Kidney (tissue), 14 donors: Measurements from ENCODE around the gene BOLA3. TPM values are rescaled to one million over a fixed set of nuclear protein-coding genes. Genes with fewer than 3 reads are reported as not detected.

ENCODE experiments used
- DNase-seq, 5 donors: peaks; one replicate each; pipeline ENCODE4 v3.0.0-alpha.2; 2013 to 2020
- FAIRE-seq: peaks from 2 replicates; lab custom pipeline; 2012; peaks lifted over from hg19 to GRCh38; lab: Jason Lieb, UNC
- H3K27ac ChIP-seq, 2 donors: one replicate each; pipeline ENCODE4 v1.7.0; 2013; ENCODE audit warnings: low read depth in 2 of 2, low read length in 2 of 2, inconsistent platforms in 1 of 2
- H3K27me3 ChIP-seq: one replicate; pipeline ENCODE4 v1.7.1; 2013; ENCODE audit warnings: low read length, inconsistent platforms; ENCODE audit not compliant: control insufficient read depth, insufficient read depth
- H3K36me3 ChIP-seq, 3 donors: one replicate each; pipeline versions ENCODE4 v1.7.0 to v1.7.1; 2013; ENCODE audit warnings: low read length in 3 of 3, control low read depth in 1 of 3, inconsistent platforms in 1 of 3; ENCODE audit not compliant: insufficient read depth in 3 of 3, control insufficient read depth in 2 of 3
- H3K4me1 ChIP-seq, 3 donors: one replicate each; pipeline versions ENCODE4 v1.7.0 to v1.7.1; 2013; ENCODE audit warnings: low read length in 3 of 3, inconsistent platforms in 1 of 3, low read depth in 1 of 3; ENCODE audit not compliant: control insufficient read depth in 2 of 3, insufficient read depth in 2 of 3
- H3K4me3 ChIP-seq, 3 donors: one replicate each; pipeline versions ENCODE4 v1.7.0 to v1.8.1; 2013; ENCODE audit warnings: low read length in 3 of 3, control low read depth in 1 of 3, inconsistent platforms in 1 of 3
- H3K9ac ChIP-seq, 3 donors: one replicate each; pipeline versions ENCODE4 v1.7.0 to v1.7.1; 2013; ENCODE audit warnings: low read length in 3 of 3, control low read depth in 1 of 3, inconsistent platforms in 1 of 3
- H3K9me3 ChIP-seq, 3 donors: one replicate each; pipeline versions ENCODE4 v1.7.0 to v1.7.1; 2013; ENCODE audit warnings: low read length in 3 of 3, control low read depth in 1 of 3, inconsistent platforms in 1 of 3; ENCODE audit not compliant: control insufficient read depth in 2 of 3, insufficient read depth in 1 of 3
- intact Hi-C: fragments of 100-400 bp; cut with DNase I; formaldehyde crosslinking; loops from one replicate; pipeline ENCODE4 v1.11.1; 2022
- polyA plus RNA-seq: library from polyadenylated mRNA; stranded (reverse); fragments of 350-450 nt; fragmentation: Illumina TruSeq; extraction: RNeasy Lipid Tissue Mini Kit (QIAGEN cat#74804); gene quantifications from one replicate; pipeline ENCODE4 v1.2.3, GENCODE V29; 2014; ENCODE audit warnings: low read depth, low replicate concordance; ENCODE audit not compliant: insufficient read depth
- total RNA-seq: library from RNA; stranded (reverse); fragmentation: NEBNext Ultra II Directional; extraction: Animal tissue kit (Norgen Biotek cat#: 25700); gene quantifications from one replicate; pipeline ENCODE4 v1.2.1, GENCODE V29; 2021
- TF ChIP-seq, protein P1 (sequence below): IDR thresholded peaks from 3 replicates; pipeline ENCODE4 v1.5.1; 2012; ENCODE audit warnings: mild to moderate bottlenecking, moderate library complexity, borderline replicate concordance; ENCODE audit not compliant: insufficient read depth; ENCODE audit errors: extremely low read depth
- donor health status: control.
- donor health status: control.
- donor health status: control.
- donor health status: control.
- donor health status: control.
- donor health status: DM: yes; HTN: yes; CAD: no.
- donor health status: Normal renal cell carcinoma (clear cell type).

Gene BOLA3
- total and polyA plus RNA-seq, 2 donors from 2014 or later, result 28.1 to 155 TPM

DNA sequence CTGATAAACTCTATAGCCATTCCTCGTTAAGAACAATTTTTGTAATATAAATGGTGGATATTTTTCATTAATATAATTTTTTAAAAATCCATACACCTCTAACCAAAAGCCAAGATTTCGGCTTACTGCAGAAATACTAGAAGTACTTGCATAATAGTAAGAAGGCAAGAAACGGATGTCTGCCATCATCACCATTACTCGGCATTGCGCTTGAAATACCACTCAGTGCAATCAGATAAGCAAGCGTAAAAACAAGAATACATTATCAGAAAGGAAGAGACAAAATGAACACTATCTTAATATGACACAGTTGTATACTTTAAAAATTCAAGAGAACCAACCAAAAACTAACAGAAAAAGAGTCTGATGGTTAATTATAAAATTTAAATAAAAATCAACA lies 15.2 kb upstream of the BOLA3 start:
- FAIRE-seq, result no peak
- intact Hi-C loops, result no loop called here
- TF ChIP-seq, protein P1, sequence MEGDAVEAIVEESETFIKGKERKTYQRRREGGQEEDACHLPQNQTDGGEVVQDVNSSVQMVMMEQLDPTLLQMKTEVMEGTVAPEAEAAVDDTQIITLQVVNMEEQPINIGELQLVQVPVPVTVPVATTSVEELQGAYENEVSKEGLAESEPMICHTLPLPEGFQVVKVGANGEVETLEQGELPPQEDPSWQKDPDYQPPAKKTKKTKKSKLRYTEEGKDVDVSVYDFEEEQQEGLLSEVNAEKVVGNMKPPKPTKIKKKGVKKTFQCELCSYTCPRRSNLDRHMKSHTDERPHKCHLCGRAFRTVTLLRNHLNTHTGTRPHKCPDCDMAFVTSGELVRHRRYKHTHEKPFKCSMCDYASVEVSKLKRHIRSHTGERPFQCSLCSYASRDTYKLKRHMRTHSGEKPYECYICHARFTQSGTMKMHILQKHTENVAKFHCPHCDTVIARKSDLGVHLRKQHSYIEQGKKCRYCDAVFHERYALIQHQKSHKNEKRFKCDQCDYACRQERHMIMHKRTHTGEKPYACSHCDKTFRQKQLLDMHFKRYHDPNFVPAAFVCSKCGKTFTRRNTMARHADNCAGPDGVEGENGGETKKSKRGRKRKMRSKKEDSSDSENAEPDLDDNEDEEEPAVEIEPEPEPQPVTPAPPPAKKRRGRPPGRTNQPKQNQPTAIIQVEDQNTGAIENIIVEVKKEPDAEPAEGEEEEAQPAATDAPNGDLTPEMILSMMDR, result no peak
- no peak overlapping the region for H3K4me3 ChIP-seq
- H3K36me3 ChIP-seq, result peaks cover 6 to 35% (median 15%) of the 10 kb centered on the region in 3 donors
- H3K9ac ChIP-seq, result no peak overlapping the region
- no peaks in the 10 kb centered on the region for H3K27me3 ChIP-seq
- no peak for DNase-seq
- no peaks in the 10 kb centered on the region for H3K4me1 ChIP-seq
- H3K27ac ChIP-seq, result no peak overlapping the region
- no peaks in the 10 kb centered on the region for H3K9me3 ChIP-seq

DNA sequence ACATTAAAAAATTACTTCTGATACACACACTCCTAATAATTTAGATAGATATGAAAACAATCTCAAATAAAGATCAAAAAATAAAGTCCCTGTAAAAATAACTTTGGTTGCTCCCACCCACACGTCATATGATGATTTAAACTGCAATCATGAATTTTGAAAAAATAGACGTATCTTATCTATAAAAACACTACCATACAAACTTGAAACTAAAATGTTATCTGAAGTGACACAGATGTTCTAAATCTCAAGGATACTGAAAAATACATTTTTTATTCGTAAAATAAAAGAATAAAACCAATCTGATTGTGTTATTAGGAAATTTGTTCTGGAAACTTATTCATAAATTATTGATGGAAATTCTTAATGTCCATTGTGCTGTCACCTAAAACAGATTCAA lies 8.1 kb upstream of the BOLA3 start:
- Histone ChIP-seq H3K36me3 (peaks cover 4 to 34% (median 12%) of the 10 kb centered on the region in 3 donors), H3K4me3 (no peak overlapping the region), H3K27me3 (no peaks in the 10 kb centered on the region), H3K9ac (no peak overlapping the region), H3K27ac (no peak overlapping the region), H3K4me1 (no peaks in the 10 kb centered on the region), H3K9me3 (no peaks in the 10 kb centered on the region)
- TF ChIP-seq, protein P1, result no peak
- intact Hi-C loops, result no loop called here
- DNase-seq, result no peak
- FAIRE-seq, result no peak

DNA sequence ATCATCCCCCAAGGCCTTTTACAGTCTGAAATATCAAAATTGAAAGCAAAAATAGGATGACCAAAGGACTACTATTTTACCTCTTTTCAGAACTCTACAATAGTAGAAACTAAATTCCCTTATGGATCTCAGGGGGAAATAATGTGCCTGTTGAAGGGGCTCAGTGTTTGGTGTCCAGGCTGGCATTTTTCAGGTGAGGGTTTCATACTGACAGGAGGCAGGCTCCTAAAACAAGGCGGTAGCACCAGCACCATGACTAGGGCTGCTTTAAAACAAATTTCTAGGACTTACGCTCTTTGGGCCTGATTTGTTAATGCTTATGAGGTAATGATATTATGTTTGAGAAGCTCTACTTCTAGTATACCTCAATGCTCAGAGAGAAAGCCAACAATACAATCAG lies 5.2 kb upstream of the BOLA3 start:
- FAIRE-seq, result no peak
- Histone ChIP-seq H3K4me3 (no peak overlapping the region), H3K36me3 (peaks cover 4 to 20% (median 11%) of the 10 kb centered on the region in 3 donors), H3K27ac (no peak overlapping the region), H3K9me3 (no peaks in the 10 kb centered on the region), H3K27me3 (no peaks in the 10 kb centered on the region), H3K9ac (no peak overlapping the region), H3K4me1 (no peaks in the 10 kb centered on the region)
- DNase-seq, result no peak
- intact Hi-C loops, result no loop called here
- TF ChIP-seq, protein P1, result no peak

DNA sequence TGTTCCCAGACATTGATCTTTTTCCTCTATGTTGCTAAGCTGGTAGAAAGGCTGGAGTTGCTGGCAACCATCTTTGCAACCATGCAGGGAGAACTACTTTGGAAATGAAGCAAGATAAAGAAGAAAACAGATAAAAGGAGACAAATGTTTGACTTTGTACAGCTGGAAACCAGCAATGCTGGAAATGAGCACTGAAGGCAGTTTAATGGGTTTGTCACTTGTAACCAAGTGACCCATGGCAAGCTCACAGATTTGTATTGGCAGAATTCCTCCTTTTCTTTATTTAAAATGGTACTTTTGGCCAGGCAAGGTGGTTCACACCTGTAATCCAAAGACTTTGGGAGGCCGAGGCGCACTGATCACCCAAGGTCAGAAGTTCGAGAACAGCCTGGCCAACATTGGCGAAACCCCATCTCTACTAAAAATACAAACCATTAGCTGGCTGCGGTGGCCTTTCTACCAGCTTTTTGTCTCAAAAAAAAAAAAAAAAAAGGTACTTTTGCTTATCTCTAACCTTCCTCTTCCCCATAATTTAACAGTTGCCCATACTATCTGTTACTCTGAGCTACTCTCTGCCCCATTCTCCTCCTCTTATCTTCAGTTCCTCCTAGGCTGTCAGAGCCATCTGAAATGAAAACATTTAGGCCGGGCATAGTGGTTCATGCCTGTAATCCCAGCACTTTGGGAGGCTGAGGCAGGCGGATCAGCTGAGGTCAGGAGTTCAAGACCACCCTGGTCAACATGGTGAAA lies 2.0 kb upstream of the BOLA3 start:
- Histone ChIP-seq H3K27ac (no peak overlapping the region), H3K36me3 (peaks cover 0 to 3% (median 2%) of the 10 kb centered on the region in 3 donors), H3K9ac (no peak overlapping the region), H3K27me3 (no peaks in the 10 kb centered on the region), H3K9me3 (no peaks in the 10 kb centered on the region), H3K4me1 (peaks cover 5 to 12% (median 8%) of the 10 kb centered on the region in 3 donors), H3K4me3 (no peak overlapping the region)
- TF ChIP-seq, protein P1, result no peak
- no peak for FAIRE-seq
- no peak for DNase-seq
- intact Hi-C loops, result no loop called here
